Fibroblast of peridontal ligament (primary cell): ENCODE data around the gene CDH12.

ENCODE experiments used
- DNase-seq: peaks from one replicate; pipeline ENCODE4 v3.0.0-alpha.2; 2010; ENCODE audit errors: extremely low read depth

CDH12 gene

DNA sequence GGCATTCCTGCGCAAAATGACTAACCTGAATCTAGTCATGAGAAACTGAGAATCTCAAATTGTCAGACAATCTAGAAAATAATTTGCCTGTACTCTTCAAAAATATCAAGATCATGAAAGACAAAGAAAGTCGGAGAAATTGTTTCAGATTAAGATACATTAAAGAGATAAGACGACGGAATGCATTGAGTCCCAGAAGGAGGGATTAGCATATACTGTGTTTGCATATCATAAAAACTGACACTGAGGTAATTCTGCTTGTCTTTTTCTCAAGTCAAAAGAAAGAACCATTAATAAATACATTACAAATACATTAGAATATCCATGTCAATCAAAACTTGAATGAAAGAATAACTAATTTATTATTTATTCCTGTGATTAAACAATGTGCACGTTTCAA, 88.4 kb downstream of the CDH12 start:
- no peak for DNase-seq

DNA sequence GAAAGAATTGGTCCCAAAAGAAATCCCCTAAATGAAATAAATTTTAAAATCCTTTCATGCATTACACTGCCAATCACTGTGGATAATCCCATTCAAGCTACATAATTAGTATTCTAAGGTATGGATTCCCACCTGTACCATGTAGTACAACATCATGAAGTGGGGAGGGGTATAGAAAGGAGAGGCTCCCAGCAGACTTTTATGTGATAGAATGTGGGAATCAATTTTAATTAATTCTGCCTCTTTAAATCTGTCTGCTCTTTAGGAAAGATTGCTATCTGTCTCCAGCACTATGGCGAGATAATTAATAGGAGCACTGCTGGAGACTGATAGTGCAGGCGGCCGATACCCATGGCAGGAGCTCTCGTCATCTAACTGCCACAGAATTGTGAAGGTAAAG, 95.4 kb downstream of the CDH12 start:
- DNase-seq = no peak

DNA sequence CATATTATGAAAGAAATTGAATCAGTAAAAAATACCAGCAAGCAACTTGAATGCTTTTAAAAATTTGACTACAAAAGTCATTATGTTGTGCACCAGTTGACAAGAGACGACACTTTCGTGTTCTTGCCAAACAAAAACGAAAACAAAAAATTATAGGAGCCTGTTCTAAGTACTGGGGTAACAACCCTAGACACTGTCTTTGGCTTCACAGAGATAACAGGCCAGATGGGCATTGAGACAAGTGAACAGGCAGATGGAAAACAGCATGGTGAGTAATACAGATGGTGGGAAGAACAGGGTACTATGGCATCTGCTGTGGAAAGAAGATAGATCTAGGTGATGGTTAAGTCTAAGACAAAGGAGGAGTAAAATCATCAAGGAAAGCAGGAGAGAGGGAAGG, 99.0 kb downstream of the CDH12 start:
- DNase-seq = no peak

DNA sequence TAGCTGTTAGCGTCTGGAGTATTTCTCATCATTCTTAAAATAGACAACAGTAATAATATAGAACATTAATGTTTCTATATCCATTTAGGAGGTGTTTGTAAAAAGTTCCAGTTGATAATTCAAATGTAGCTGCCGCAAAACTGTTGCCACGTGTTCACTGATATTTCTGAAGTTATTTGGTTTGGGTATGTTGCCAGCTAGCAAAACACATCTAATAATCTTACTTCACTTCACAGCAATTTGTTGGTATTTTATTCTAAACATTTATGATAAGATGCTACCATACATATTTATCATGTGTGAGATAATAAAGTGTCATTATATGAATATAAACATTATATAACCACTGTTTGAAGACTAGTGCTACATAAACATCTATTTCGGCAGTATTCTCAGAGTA, 101.6 kb downstream of the CDH12 start:
- no peak for DNase-seq

DNA sequence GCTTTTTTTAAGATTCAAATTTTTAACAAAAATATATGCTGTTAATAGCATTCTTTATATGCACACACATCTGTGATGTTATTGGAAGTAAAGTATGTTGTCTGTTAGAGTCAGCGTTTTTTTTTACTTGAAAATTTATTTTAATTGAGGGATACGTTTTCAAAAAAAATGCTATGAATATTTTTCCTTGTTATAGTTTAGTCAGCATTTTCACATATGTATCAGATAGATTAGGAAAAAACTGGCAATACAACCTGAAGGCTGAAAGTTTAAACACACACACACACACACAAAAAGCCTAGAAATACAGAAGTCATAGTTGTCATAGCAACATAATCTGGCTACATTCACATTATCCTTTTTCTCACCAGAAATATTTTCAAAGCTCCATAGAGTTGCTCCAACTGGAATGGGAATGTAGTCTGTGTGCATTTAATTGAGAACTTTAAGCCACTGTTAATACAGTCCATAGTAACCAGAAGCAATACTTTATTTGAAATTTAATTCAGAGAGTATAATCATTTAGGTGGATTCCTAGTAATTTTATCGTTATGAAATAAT, 116.6 kb downstream of the CDH12 start:
- DNase-seq = no peak

DNA sequence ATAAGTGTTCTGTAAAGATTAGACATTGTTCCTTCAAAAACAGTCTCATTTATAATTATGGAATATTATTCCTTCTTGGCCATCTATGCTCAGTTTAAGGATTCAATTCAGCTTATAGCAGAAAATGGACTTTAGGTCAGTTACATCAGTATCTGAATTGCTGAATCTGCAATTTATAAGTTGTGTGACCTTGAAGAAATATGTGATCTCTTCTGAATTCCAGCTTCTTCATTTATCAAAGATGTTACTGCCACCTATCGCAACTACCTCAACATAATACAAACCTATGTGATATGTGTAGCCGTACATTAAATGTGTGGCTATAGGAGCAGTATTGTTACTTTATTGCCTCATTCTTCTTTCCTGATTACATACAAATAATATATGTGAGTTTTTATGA, 118.2 kb downstream of the CDH12 start:
- DNase-seq = no peak

DNA sequence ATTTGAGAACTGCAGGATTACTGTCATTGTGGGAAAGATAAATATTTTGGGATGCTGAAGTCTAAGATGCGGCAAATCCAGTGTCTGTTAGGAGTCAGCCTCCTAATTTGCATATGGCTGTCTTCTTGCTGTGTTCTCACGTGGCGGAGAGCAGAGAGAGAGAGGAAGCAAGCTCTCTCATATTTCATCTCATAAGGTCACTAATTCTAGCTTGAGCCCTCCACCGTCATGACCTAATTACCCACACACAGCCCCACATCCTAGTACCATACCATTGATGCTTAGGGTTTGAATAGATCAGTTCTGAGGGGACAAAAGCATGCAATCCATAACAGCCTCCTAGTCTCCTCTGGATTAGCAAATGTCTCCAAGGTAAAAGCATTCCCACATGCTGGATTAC, 124.5 kb downstream of the CDH12 start:
- DNase-seq = no peak

DNA sequence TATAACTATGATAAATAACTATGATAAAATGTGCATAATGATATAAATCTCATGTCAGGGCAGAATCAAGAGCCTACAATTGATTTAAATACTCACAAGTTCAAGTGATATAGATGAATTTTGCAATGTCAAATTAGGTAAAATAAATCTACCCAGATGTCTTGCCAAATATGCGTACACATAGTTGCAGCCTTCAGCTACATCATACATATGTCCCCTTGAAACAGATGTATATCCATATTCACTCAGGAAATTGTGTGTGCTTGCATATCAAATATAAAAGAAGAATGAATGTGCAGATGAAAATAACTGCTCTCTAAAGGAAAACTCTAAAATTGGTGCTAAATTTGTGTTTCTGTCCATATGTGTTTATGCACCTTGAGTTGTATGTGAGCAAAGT, 130.7 kb downstream of the CDH12 start:
- DNase-seq = no peak

DNA sequence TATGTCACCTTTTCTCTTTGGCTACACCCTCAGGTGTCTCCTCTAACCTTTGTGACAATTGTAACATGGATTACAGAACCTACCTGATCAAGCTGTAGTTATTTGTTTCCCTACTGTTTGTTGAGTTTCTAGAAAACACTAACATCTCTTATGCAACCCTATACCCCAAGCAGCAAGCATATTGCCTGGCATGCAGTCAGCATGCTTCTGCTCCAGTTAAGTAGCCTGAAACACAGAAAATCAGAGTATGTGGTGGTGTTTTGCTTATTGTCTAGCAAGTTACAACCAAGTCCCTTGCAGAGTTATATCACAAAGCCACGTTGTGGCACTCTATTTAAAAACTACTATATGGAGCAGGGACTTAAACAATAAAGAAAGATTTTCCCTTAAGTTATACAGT, 131.1 kb downstream of the CDH12 start:
- no peak for DNase-seq

DNA sequence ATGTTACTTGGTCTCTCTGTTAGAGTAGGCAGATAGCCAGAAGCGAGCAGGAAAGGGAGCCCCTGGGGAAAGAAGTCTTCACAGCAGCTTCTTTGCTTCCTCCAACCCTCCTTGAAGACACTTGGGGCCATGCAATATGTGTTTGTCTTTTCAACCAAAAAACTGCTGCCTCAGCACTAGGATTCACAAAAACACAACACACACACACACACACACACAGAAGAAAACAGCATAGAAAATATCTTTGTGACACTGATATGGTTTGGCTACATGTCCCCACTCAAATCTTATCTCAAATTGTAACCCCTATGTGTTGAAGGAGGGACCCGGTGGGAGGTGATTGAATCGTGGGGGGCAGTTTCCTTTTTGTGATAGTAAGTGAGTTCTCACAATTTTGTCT, 133.3 kb downstream of the CDH12 start:
- DNase-seq = no peak

DNA sequence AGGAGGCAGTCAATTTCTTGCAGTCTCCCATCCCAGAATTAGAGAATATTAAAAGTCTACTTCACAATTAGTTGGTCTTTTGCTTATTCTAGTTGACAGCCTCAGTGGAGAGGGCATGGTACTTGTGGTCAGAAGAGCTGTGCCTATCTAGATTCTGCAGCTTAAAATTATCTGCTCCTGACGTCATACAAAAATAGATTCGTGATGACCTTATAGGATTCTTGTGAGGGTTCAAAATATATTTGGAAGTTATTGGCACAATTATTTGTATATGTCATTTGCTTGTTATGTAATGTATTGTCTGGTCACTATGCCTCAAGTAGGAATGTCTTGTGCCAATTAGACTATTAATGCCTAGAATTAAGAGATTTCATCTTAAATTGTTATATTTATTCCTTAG, 142.5 kb downstream of the CDH12 start:
- no peak for DNase-seq

DNA sequence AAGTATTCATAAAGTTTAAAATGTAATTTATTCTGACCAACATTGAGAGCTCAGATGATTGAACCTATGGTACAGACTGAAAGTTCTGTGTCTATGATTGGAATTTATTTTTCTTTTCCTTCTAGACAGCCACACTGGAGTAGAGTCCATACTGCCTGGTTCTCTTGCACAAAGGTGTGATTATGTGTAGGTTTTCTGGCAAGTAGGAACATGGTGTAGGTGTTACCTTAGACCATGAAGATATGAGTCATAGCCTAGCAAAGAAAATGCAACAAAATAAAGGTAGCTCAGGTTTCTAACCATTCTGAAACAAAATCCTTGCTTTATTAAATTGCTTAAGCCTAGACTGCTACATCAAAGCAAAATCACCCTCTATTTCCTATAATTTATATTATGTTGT, 143.4 kb downstream of the CDH12 start:
- DNase-seq = no peak

DNA sequence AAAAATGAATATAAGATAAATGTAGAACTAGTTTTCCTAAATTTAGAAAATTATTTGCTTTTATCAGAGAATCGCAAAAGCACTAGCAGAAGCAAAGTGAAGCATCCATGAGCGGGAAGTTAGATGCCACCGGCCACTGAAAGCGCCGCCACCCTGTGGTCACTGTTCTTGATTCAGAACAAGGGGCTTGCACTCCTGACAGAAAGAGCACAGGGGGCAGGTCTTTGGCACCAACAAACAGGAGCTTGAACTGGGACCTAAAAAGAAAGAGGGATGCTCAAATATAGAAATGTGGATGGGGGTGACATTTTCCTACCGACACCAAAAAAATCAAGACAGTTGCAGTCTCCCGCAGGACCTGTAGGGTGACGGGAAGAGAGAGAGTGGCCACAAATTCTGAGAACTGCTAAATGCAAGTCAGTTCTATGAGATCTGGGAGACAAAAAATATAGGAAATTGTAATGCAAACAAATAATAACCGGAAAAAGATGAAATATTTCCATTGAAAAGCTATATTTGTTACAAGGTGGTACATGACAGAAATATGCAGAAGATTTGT, 144.3 kb downstream of the CDH12 start:
- no peak for DNase-seq

DNA sequence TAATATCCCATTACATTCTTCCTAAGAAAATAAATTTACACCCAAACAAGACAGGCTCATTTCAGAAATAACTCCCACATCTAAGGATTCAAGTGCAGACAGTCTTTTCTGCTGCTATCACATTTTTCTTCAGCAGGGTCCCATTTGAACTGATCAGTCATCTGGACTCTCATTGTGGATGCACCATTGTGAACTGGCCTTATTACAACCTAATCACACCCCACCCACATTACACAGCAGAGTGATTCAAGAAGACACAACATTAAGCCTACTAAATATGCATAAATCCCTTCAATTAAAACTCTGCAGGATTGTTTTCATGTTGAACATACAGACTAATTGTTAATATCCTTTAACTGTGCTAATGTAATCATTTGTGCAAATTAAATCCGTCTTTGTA, 146.2 kb downstream of the CDH12 start:
- DNase-seq = no peak

DNA sequence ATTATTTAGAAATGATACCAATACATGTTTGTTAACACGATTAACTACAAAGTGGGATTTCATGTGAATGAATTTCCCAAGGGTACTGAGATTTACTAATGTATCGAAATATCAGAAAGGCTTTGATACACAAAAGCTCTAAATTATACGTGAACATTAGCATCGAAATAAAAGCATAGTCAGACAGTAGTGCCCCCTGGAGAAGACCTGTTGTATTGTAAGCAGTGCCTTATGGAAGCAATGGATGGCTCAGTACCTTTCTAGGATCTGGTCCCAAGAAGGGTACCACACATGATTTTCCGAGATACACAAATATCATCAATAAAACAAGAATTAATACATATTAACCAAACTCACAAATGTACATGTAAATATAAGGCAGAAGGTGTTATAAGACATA, 153.8 kb downstream of the CDH12 start:
- DNase-seq = no peak

DNA sequence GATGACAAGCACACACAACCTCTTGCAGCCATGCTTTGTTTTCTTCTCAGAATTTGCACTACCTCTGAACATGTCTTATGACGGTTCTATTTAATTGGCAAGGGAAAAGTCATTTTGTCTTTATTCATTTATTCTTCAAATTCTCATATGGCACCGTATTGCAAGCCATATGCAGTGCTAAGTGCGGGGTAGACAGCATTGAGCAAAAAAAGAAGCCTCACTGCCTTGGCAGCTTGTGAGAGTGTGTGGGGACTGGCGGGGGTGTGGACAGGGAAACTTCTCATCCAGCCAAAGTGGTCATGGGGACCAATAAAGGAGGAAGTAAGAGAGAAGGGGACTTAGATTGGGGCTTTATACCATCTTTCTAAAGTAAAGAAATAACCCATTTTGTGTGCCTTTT, 160.0 kb downstream of the CDH12 start:
- no peak for DNase-seq

DNA sequence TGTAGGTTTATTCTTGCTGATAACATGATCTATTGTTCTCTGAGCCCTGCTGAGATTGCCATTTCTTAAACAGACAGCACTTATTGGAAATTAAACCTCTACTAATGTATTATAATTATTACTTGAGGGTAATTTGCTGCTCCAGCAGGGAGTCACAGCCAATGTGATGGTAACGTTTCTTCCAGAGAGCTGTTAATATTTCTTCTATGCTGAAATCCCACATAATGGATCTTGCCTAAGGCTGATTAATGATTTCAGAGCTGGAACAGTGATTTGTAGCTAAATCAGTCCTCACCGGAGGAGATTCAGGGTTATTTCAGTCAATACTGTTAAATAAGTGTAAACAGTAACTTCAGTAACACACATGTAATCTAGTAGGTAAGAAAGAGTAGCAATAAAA, 170.1 kb downstream of the CDH12 start:
- no peak for DNase-seq

DNA sequence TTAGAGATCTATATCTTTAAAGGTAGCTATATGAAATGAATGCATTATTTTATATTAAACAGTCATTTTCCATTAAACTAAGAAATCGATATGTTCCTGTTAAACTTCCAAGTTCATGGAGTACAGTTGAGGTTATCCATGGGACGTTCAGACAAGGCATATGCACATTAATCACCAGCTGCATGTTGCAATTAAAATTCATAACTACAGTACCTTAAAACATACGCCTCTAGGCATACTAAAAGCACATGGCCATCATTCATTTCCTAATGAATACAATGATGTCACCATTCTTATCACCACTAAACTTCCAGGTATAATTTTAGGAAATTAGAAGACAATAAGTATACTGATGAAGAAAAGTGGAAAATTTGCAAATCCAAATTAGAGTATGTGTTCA, 174.3 kb downstream of the CDH12 start:
- DNase-seq = no peak

DNA sequence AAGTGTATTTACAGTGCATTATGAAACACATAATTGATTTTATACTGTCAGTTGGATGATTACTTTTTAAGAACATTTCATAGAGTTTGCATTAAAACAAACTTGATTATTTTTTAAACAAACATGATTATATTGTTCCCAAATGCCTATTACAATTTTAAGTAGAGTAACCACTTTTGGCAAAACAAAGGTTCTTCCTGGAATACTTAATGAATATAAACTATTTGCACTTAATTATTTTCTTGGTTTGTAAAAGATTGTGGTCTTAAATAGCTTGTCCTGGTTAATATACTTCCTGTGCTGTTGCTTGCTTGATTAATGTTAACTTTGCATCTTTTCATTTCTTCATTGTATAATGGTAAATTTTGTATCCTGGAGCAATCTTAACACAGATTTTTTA, 180.0 kb downstream of the CDH12 start:
- DNase-seq = no peak

DNA sequence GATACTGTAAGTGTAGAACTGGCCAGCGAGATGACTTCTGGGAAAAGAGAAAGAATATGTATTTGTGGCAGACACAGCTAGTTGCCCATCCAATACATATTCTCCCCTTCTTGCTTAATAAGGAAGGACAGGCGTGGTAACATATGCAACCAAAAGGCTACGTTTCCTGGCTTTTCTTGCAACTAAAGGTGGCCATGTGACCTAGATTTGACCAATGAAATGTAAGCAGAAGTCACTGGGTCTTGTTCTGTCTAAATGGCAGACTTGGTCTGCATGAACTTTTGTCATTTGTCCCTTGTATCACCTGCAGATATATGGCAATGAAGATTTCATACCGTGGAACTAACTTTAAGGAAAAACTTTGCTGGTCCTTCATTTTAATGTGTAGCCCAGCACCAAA, 183.8 kb downstream of the CDH12 start:
- no peak for DNase-seq

DNA sequence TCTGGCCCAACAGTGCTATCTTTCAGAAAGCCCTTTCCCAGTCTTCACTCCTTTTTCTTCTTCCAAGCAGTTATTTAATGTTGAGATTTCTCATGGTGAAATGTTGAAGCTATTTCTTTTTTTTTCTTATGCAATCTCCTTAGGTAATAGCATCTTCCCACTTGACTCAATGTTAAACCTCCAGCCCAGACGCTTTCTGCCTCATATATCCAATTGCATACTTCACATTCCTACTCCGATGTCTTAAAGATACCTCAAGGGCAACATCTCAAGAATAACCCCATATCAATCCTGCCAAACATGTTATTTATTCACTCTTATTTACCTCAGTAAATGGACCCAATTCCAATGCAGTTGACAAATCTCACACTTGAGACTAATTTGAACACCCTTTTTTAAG, 187.3 kb downstream of the CDH12 start:
- no peak for DNase-seq

DNA sequence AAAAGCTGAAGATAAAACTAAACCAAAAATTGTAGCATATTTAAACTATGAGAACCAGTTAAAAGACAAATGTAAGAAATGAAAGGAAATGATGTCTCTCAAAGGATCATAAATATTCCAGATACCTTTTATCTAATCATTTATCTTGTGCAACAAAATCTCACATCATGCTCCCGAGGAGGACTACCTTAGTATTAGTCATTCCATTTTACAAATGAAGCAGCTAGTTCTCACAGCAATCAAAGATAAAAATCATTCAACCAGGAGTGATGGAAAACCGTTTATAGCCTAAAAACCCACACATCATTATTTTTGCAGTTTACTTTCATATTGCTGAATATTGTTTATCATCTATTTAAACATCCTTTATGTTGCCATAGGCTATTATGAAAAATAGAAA, 190.0 kb downstream of the CDH12 start:
- no peak for DNase-seq

DNA sequence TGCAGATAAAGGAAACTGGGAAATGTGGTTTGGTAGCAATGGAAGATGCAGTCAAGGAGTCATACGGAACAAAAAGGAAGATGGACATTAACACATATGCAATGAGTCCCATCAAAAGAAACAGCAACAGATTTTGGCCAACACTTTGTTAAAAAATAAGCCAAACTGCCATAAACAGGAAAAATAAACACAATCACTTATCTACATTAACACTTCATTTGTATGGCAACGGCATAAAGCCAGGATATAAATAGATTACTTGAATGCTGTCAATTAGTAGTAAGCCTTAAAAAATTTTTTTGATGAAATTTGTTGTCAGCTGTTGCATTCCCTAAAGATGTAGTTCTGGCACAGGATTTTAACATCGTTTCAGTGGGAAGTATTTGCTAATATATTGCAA, 190.8 kb downstream of the CDH12 start:
- DNase-seq = no peak

DNA sequence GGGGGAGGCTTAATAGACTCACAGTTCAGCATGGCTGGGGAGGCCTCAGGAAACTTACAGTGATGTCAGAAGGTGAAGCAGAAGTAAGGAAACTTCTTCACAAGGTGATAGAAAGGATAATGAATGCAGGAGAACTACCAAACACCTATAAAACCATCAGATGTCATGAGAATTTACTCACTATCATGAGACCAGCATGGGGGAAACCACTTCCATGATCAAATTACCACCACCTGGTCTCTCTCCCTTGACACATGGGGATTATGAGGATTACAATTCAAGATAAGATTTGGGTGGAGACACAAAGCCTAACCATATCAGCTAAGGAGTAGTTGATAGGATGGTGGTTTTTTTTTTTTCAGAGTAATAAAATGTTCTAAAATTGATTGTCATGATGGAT, 201.8 kb downstream of the CDH12 start:
- no peak for DNase-seq

DNA sequence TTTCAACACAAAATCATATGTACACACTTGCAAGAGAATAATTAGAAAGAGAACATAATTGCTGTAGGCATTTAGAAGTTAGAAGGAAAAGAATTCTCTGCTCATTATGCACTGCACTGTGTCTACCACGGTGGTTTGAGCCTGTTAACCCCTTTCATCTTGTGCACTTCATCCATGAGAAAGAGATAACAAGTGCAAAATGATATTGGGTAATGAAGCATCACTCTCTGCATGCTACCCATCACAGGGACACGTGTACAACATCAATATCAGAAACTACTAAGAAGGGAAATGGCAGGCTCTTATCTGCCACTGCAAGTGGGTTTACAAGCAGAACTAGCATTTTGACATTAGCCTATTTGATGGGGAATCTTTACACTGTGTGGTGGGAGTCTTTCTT, 202.6 kb downstream of the CDH12 start:
- DNase-seq = no peak
